HCT116 (cell line): ENCODE measurements around the gene CSHL1.
"Not testable (repeated sequence)": the region's sequence is repeated elsewhere in the genome, so short reads cannot be mapped to it uniquely, and the experiment has no call there.

Source experiments
- CEBPB ChIP-seq: IDR thresholded peaks from 2 replicates; pipeline ENCODE4 v1.6.1; 2012; ENCODE audit warnings: low read depth
- CTCF ChIP-seq, 3 experiments: fragments of 200-600 bp in 1 of 3; sonication (generic) in 1 of 3; IDR thresholded peaks in 2 of 3; conservative IDR thresholded peaks in 1 of 3; 2 replicates each; pipeline ENCODE4 v1.5.1; 2012 to 2017; ENCODE audit warnings: low read depth in 2 of 3, low read length in 2 of 3, antibody characterized with exemption in 1 of 3, borderline replicate concordance in 1 of 3, control low read depth in 1 of 3, mild to moderate bottlenecking in 1 of 3, mixed read lengths in 1 of 3, mixed run types in 1 of 3, moderate library complexity in 1 of 3; ENCODE audit not compliant: insufficient read depth in 1 of 3
- EZH2phosphoT487 ChIP-seq: fragments of 200-600 bp; IDR thresholded peaks from 2 replicates; pipeline ENCODE4 v1.6.1; 2018; ENCODE audit warnings: antibody characterized with exemption, borderline replicate concordance
- POLR2A ChIP-seq: IDR thresholded peaks from 2 replicates; pipeline ENCODE4 v1.7.0; 2011; ENCODE audit warnings: borderline replicate concordance; ENCODE audit not compliant: insufficient read depth, insufficient read length; ENCODE audit errors: extremely low read depth
- TCF7L2 ChIP-seq: IDR thresholded peaks from 2 replicates; pipeline ENCODE4 v1.7.0; 2011; ENCODE audit warnings: borderline replicate concordance, inconsistent platforms; ENCODE audit not compliant: insufficient read depth, insufficient read length; ENCODE audit errors: extremely low read depth

DNA sequence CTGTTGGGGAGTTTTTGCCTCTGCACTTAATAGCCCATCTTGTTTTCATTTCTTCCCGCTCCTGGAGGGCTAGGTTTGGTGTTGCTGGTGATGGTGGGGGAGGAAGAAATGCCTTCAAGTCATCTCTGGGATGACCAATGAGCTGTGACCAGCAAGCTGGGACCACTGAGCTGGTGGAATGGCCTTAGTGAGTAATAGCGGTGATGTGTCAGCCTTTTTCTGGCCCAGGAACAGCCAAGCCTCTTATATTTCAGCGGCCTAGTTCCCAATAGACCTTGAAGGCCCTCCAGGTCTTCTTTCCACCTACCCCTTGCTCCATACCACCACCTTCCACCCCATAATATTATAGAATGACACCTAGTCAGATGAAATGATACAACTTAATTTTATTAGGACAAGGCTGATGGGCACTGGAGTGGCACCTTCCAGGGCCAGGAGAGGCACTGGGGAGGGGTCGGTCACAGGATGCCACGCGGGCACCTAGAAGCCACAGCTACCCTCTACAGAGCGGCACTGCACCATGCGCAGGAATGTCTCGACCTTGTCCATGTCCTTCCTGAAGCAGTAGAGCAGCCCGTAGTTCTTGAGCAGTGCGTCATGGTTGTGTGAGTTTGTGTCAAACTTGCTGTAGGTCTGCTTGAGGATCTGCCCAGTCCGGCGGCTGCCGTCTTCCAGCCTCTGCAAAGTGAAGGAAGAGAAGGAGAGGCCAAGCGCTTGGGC, 39.3 kb downstream of the CSHL1 start:
- not testable (repeated sequence) for TF ChIP-seq TCF7L2; CEBPB; CTCF (IDR thresholded peaks at IDR 0.05 in 2 of 3, conservative IDR thresholded peaks at IDR 0.05 in 1 of 3; ENCODE audit: borderline replicate concordance in 1 of 3, insufficient read depth in 1 of 3, low read depth in 2 of 3, low read length in 2 of 3); POLR2A; EZH2phosphoT487
